Measurements from ENCODE around the gene ATP5PO.

DNA sequence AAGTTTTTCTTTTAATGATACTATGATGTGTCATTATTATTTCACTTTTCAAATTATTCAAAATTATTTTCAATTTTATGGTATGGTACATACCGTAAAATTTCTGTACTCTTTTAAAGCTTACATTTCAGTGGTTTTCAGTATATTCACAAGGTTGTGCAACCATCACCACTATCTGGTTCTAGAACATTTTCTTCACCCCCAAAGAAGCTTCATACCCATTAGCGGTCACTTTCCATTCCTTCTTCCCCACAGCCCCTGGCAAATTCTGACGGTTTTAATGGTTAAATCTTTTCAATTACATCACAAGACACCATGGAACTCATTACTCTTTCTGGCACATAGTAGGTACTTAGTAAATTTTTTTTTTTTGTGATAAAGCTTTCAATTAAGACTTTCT is 22.8 kb upstream of the ATP5PO start:
- TF ChIP-seq, protein P1, sequence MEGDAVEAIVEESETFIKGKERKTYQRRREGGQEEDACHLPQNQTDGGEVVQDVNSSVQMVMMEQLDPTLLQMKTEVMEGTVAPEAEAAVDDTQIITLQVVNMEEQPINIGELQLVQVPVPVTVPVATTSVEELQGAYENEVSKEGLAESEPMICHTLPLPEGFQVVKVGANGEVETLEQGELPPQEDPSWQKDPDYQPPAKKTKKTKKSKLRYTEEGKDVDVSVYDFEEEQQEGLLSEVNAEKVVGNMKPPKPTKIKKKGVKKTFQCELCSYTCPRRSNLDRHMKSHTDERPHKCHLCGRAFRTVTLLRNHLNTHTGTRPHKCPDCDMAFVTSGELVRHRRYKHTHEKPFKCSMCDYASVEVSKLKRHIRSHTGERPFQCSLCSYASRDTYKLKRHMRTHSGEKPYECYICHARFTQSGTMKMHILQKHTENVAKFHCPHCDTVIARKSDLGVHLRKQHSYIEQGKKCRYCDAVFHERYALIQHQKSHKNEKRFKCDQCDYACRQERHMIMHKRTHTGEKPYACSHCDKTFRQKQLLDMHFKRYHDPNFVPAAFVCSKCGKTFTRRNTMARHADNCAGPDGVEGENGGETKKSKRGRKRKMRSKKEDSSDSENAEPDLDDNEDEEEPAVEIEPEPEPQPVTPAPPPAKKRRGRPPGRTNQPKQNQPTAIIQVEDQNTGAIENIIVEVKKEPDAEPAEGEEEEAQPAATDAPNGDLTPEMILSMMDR (conservative IDR thresholded peaks at IDR 0.05; ENCODE audit: low read length), result no peak
- no peak for TF ChIP-seq EZH2phosphoT487 (IDR thresholded peaks at IDR 0.05; ENCODE audit: borderline replicate concordance, low read depth, low read length)

Measured in OCI-LY7 (cell line).